H1 (cell line): Measurements from ENCODE around the gene KAT14. TPM values are rescaled to one million over a fixed set of nuclear protein-coding genes. Genes with fewer than 3 reads are reported as not detected.
"Not testable (repeated sequence)": the region's sequence is repeated elsewhere in the genome, so short reads cannot be mapped to it uniquely, and the experiment has no call there.

ENCODE experiments used
- CTCF ChIA-PET: fragments of 300-600 bp; sonication (Branson Sonifier 250); formaldehyde crosslinking; loops from one replicate; lab custom pipeline; 2021; ENCODE audit not compliant: partially characterized antibody; lab: Charles Lee
- POLR2A ChIA-PET: fragments of 300-600 bp; sonication (Branson Sonifier 250); formaldehyde crosslinking; loops from one replicate; lab custom pipeline; 2021; ENCODE audit warnings: inconsistent platforms; ENCODE audit not compliant: partially characterized antibody; lab: Charles Lee
- DNase-seq, 2 experiments: peaks; one replicate each; pipeline versions ENCODE4 v3.0.0 to v3.0.0-alpha.2; 2010 to 2022; ENCODE audit warnings: low spot score in 2 of 2, low read depth in 1 of 2, mixed read lengths in 1 of 2
- FAIRE-seq: peaks from 2 replicates; lab custom pipeline; 2011; peaks lifted over from hg19 to GRCh38; lab: Jason Lieb, UNC
- H2AFZ ChIP-seq: 2 replicates; pipeline ENCODE4 v1.8.1; 2012; ENCODE audit warnings: low read length, inconsistent platforms
- H2AK5ac ChIP-seq: 2 replicates; pipeline ENCODE4 v1.6.1; 2013; ENCODE audit warnings: low read depth, low read length
- H2BK120ac ChIP-seq: replicated peaks from 2 replicates; pipeline ENCODE3; 2013; ENCODE audit warnings: low read depth, low read length, inconsistent platforms
- H2BK12ac ChIP-seq: 2 replicates; pipeline ENCODE4 v1.6.1; 2013; ENCODE audit warnings: low read depth, low read length
- H2BK15ac ChIP-seq: 2 replicates; pipeline ENCODE4 v1.6.1; 2013; ENCODE audit warnings: low read length
- H2BK20ac ChIP-seq: 2 replicates; pipeline ENCODE4 v1.6.1; 2013; ENCODE audit warnings: low read length
- H2BK5ac ChIP-seq: 2 replicates; pipeline ENCODE4 v1.6.1; 2013; ENCODE audit warnings: low read depth, low read length
- H3K14ac ChIP-seq: 2 replicates; pipeline ENCODE4 v1.6.1; 2013; ENCODE audit warnings: inconsistent platforms; ENCODE audit not compliant: insufficient read length
- H3K18ac ChIP-seq: 2 replicates; pipeline ENCODE4 v1.6.1; 2013; ENCODE audit warnings: low read length; ENCODE audit errors: extremely low read depth
- H3K23ac ChIP-seq: 2 replicates; pipeline ENCODE4 v1.6.1; 2013; ENCODE audit warnings: inconsistent platforms; ENCODE audit not compliant: insufficient read length
- H3K23me2 ChIP-seq: 2 replicates; pipeline ENCODE4 v1.6.1; 2013; ENCODE audit warnings: low read depth, low read length
- H3K27ac ChIP-seq: 2 replicates; pipeline ENCODE4 v1.6.1; 2011; ENCODE audit warnings: low read depth, low read length, inconsistent platforms
- H3K27me3 ChIP-seq, 4 experiments: replicated peaks in 1 of 4; 1 replicate in 1 of 4; 2 replicates in 3 of 4; pipeline versions ENCODE4 v1.6.1 to v1.8.1; 2011 to 2013; ENCODE audit warnings: low read length in 3 of 4, mild to moderate bottlenecking in 3 of 4, inconsistent platforms in 2 of 4, mixed read lengths in 2 of 4, moderate library complexity in 1 of 4; ENCODE audit not compliant: control insufficient read depth in 3 of 4, insufficient read depth in 3 of 4; ENCODE audit errors: extremely low read depth in 1 of 4
- H3K36me3 ChIP-seq, 4 experiments: 2 replicates each; pipeline versions ENCODE4 v1.6.1 to v1.8.1; 2011 to 2013; ENCODE audit warnings: mild to moderate bottlenecking in 4 of 4, low read length in 3 of 4, moderate library complexity in 2 of 4, control low read depth in 1 of 4, inconsistent platforms in 1 of 4; ENCODE audit not compliant: insufficient read depth in 4 of 4, control insufficient read depth in 2 of 4
- H3K4ac ChIP-seq: replicated peaks from 2 replicates; pipeline ENCODE3; 2013; ENCODE audit warnings: low read length, low read depth, mixed read lengths, inconsistent platforms; ENCODE audit not compliant: insufficient read length
- H3K4me1 ChIP-seq, 4 experiments: replicated peaks in 1 of 4; 1 replicate in 1 of 4; 2 replicates in 3 of 4; pipeline versions ENCODE4 v1.6.1 to v1.8.1; 2011 to 2013; ENCODE audit warnings: low read length in 3 of 4, inconsistent platforms in 2 of 4, mixed read lengths in 1 of 4; ENCODE audit not compliant: insufficient read depth in 4 of 4, control insufficient read depth in 3 of 4
- H3K4me2 ChIP-seq, 2 experiments: 2 replicates each; pipeline versions ENCODE4 v1.6.1 to v1.8.1; 2011 to 2013; ENCODE audit warnings: low read depth in 2 of 2, low read length in 2 of 2, control low read depth in 1 of 2, inconsistent platforms in 1 of 2, mild to moderate bottlenecking in 1 of 2; ENCODE audit not compliant: insufficient read depth in 1 of 2
- H3K4me3 ChIP-seq, 4 experiments: fragments of 200-600, 300-600 bp in 1 of 4; sonication (generic), shearing (Covaris generic), sonication (Bioruptor Twin) in 1 of 4; 2 replicates each; pipeline versions ENCODE4 v1.5.1 to v1.8.1; 2011 to 2016; ENCODE audit warnings: low read length in 4 of 4, low read depth in 3 of 4, control low read depth in 2 of 4, inconsistent platforms in 2 of 4, mild to moderate bottlenecking in 2 of 4, mixed read lengths in 1 of 4, moderate library complexity in 1 of 4; ENCODE audit not compliant: insufficient read depth in 2 of 4; ENCODE audit errors: extremely low read depth in 1 of 4
- H3K56ac ChIP-seq: replicated peaks from 2 replicates; pipeline ENCODE3; 2013; ENCODE audit warnings: low read depth, mild to moderate bottlenecking, mixed read lengths, low read length, inconsistent platforms; ENCODE audit not compliant: insufficient read length
- H3K79me1 ChIP-seq: 2 replicates; pipeline ENCODE4 v1.6.1; 2013; ENCODE audit warnings: low read depth, low read length, control low read depth
- H3K79me2 ChIP-seq, 2 experiments: 2 replicates each; pipeline versions ENCODE4 v1.6.1 to v1.8.1; 2012 to 2013; ENCODE audit warnings: low read length in 2 of 2, mild to moderate bottlenecking in 2 of 2, inconsistent platforms in 1 of 2; ENCODE audit not compliant: insufficient read depth in 2 of 2, control insufficient read depth in 1 of 2
- H3K9ac ChIP-seq, 4 experiments: replicated peaks in 1 of 4; 1 replicate in 1 of 4; 2 replicates in 3 of 4; pipeline versions ENCODE4 v1.6.1 to v1.8.1; 2011 to 2013; ENCODE audit warnings: low read depth in 3 of 4, low read length in 3 of 4, control low read depth in 2 of 4, mild to moderate bottlenecking in 2 of 4, moderate library complexity in 2 of 4, inconsistent platforms in 1 of 4; ENCODE audit errors: extremely low read depth in 1 of 4
- H3K9me3 ChIP-seq, 2 experiments: 2 replicates each; pipeline versions ENCODE4 v1.6.1 to v1.8.1; 2012 to 2013; ENCODE audit warnings: mild to moderate bottlenecking in 2 of 2, moderate library complexity in 2 of 2, control low read depth in 1 of 2, inconsistent platforms in 1 of 2, low read depth in 1 of 2, low read length in 1 of 2, mixed read lengths in 1 of 2; ENCODE audit not compliant: insufficient read depth in 2 of 2
- H4K20me1 ChIP-seq, 2 experiments: replicated peaks in 1 of 2; 2 replicates each; pipeline versions ENCODE3 to v1.8.1; 2011 to 2013; ENCODE audit warnings: inconsistent platforms in 2 of 2, low read length in 2 of 2, mild to moderate bottlenecking in 1 of 2; ENCODE audit not compliant: insufficient read depth in 2 of 2, control insufficient read depth in 1 of 2
- H4K5ac ChIP-seq: 2 replicates; pipeline ENCODE4 v1.6.1; 2013; ENCODE audit warnings: low read length, low read depth, mixed read lengths, inconsistent platforms; ENCODE audit not compliant: insufficient read length
- H4K8ac ChIP-seq: 2 replicates; pipeline ENCODE4 v1.8.0; 2013; ENCODE audit warnings: mild to moderate bottlenecking, moderate library complexity, low read length, inconsistent platforms; ENCODE audit not compliant: insufficient read depth; ENCODE audit errors: extremely low read depth
- H4K91ac ChIP-seq: replicated peaks from 2 replicates; pipeline ENCODE3; 2013; ENCODE audit warnings: low read length, mixed read lengths, inconsistent platforms; ENCODE audit not compliant: insufficient read length
- CTCF ChIP-seq, 3 experiments: IDR thresholded peaks; 1 replicate in 2 of 3; 2 replicates in 1 of 3; pipeline versions ENCODE4 v1.5.1 to v1.6.1; 2011; ENCODE audit warnings: low read length in 3 of 3, mild to moderate bottlenecking in 3 of 3, inconsistent platforms in 2 of 3, low read depth in 1 of 3, moderate library complexity in 1 of 3; ENCODE audit not compliant: insufficient read depth in 1 of 3; ENCODE audit errors: control extremely low read depth in 1 of 3
- HDAC2 ChIP-seq, 2 experiments: fragments of 300-600 bp in 1 of 2; sonication (generic) in 1 of 2; IDR thresholded peaks; 2 replicates each; pipeline ENCODE4 v1.6.1; 2011 to 2012; ENCODE audit warnings: low read depth in 2 of 2, low read length in 2 of 2, mild to moderate bottlenecking in 2 of 2, moderate library complexity in 2 of 2, borderline replicate concordance in 1 of 2, inconsistent platforms in 1 of 2
- MAFK ChIP-seq: IDR thresholded peaks from 2 replicates; pipeline ENCODE4 v1.6.1; 2012; ENCODE audit warnings: low read depth, mild to moderate bottlenecking, improper control_type of control experiment, low read length
- SUZ12 ChIP-seq: fragments of 200-600 bp; sonication (generic); IDR thresholded peaks from 2 replicates; pipeline ENCODE4 v1.6.1; 2012; ENCODE audit warnings: mild to moderate bottlenecking, inconsistent platforms, low read length, moderate library complexity, mixed read lengths
- WGBS, 2 experiments: shearing (Covaris generic) in 1 of 2; methylation state at CpG; one replicate each; pipeline versions ENCODE4 v1.1.6 to v1.1.7; 2013 to 2015; ENCODE audit warnings: low lambda C conversion rate in 2 of 2, mixed read lengths in 2 of 2, inconsistent platforms in 1 of 2, low coverage in 1 of 2, missing lambda C conversion rate in 1 of 2; ENCODE audit not compliant: insufficient replicate concordance in 2 of 2, insufficient coverage in 1 of 2, insufficient read length in 1 of 2; ENCODE audit errors: extremely low coverage in 1 of 2, missing lambda C conversion rate in 1 of 2; 5-methylcytosine and 5-hydroxymethylcytosine counted together
- polyA plus RNA-seq, 7 experiments: library from polyadenylated mRNA; depleted of rRNA in 3 of 7; stranded (reverse) in 5 of 7; unstranded in 2 of 7; fragments of >200 nt in 5 of 7; fragments of 200-250 nt in 2 of 7; gene quantifications; 1 replicate in 5 of 7; 2 replicates in 1 of 7; 4 replicates in 1 of 7; pipeline versions ENCODE4 v1.2.1 to v1.2.3, GENCODE V29; 2011 to 2013; ENCODE audit warnings: missing spikeins in 2 of 7, mixed read lengths in 2 of 7
- total RNA-seq: library from RNA; stranded (reverse); fragmentation: NEBNext Ultra II Directional; extraction: Animal tissue kit (Norgen Biotek cat#: 25700); gene quantifications from 2 replicates; pipeline ENCODE4 v1.2.1, GENCODE V29; 2021

Gene KAT14
- total and polyA plus RNA-seq, 2 of the 8 experiments (the other 6 are each of a cell fraction or from before 2014, with no cell fraction given): 17.3 to 29.3 TPM

GRCh38 chr20:18137412-18138265 is at the start of gene KAT14, which contains the start of gene PET117 (continued):
- TF ChIP-seq HDAC2 (IDR thresholded peaks at IDR 0.05; ENCODE audit: borderline replicate concordance in 1 of 2, low read depth in 2 of 2, low read length in 2 of 2) (peak in 1 of 2 experiments; percentile 46; a peak in 1 of 4 replicates), CTCF (IDR thresholded peaks at IDR 0.05; ENCODE audit: control extremely low read depth in 1 of 3, insufficient read depth in 1 of 3, low read depth in 1 of 3, low read length in 3 of 3) (no peak), MAFK (no peak), SUZ12 (no peak)

DNA sequence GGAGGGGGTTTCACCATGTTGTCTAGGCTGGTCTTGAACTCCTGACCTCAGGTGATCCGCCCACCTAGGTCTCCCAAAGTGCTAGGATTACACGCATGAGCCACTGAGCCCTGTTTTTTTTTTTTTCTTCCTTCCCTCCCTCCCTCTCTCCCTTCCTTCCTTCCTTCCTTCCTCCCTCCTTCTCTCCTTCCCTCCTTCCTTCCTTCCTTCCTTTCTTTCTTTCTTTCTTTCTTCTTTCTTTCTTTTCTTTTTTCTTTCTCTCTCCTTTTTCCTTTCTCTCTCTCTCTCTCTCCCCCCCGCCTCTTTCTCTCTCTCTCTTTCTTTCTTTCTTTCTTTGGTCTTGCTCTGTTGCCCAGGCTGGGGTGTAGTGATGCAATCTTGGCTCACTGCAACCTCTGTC is 49.4 kb upstream of the KAT14 start:
- 63% methylated on average over 2 of the region's 3 CpGs; no CpG with 5 or more reads in 1 of the 2 experiments for WGBS, 2 experiments
- H2AK5ac ChIP-seq, H2AFZ ChIP-seq, H3K79me2 ChIP-seq, H3K9me3 ChIP-seq, H2BK12ac ChIP-seq, H4K20me1 ChIP-seq, H3K4me3 ChIP-seq, H3K27me3 ChIP-seq, POLR2A ChIA-PET, H3K14ac ChIP-seq, H3K27ac ChIP-seq, H3K9ac ChIP-seq, H3K23ac ChIP-seq, H3K4ac ChIP-seq, FAIRE-seq, H3K18ac ChIP-seq, DNase-seq, H4K8ac ChIP-seq, H3K79me1 ChIP-seq, H3K36me3 ChIP-seq, H3K4me2 ChIP-seq, H2BK120ac ChIP-seq, H4K91ac ChIP-seq, H2BK20ac ChIP-seq, H3K4me1 ChIP-seq, H2BK15ac ChIP-seq, H3K23me2 ChIP-seq, H3K56ac ChIP-seq, H2BK5ac ChIP-seq, H4K5ac ChIP-seq: not testable (repeated sequence)
- CTCF ChIA-PET: interaction anchor here (0.7 kb wide), 1 partner anchor 11 kb away, joined by 4 read pairs; no protein-coding TSS in a partner anchor
